Esophagus muscularis mucosa (tissue), 4 donors: ENCODE data around the gene F11. TPM values are rescaled to one million over a fixed set of nuclear protein-coding genes. Genes with fewer than 3 reads are reported as not detected.

Experiments
- DNase-seq: peaks from one replicate; pipeline ENCODE4 v3.0.0-alpha.2; 2017; ENCODE audit errors: extremely low spot score
- H3K27ac ChIP-seq, 4 donors: fragments of 200-600 bp; sonication (generic); replicated peaks in 1 of 4; 1 replicate in 3 of 4; 2 replicates in 1 of 4; pipeline ENCODE4 v1.5.1; 2016 to 2019; ENCODE audit warnings: mild to moderate bottlenecking in 1 of 4
- H3K27me3 ChIP-seq, 4 donors: fragments of 200-600 bp; sonication (generic); one replicate each; pipeline versions ENCODE4 v1.5.1 to v1.6.0; 2016 to 2019
- H3K36me3 ChIP-seq, 4 donors: fragments of 200-600 bp; sonication (generic); one replicate each; pipeline ENCODE4 v1.5.1; 2016 to 2019
- H3K4me1 ChIP-seq, 4 donors: fragments of 200-600 bp; sonication (generic); one replicate each; pipeline ENCODE4 v1.5.1; 2016 to 2019
- H3K4me3 ChIP-seq, 4 donors: fragments of 200-600 bp; sonication (generic); 1 replicate in 2 of 4; 2 replicates in 2 of 4; pipeline ENCODE4 v1.5.1; 2016 to 2019; ENCODE audit warnings: mild to moderate bottlenecking in 4 of 4, moderate library complexity in 1 of 4
- H3K9me3 ChIP-seq, 4 donors: fragments of 200-600 bp; sonication (generic); 1 replicate in 3 of 4; 2 replicates in 1 of 4; pipeline ENCODE4 v1.5.1; 2016 to 2019
- CTCF ChIP-seq, 3 experiments: fragments of 200-600 bp in 2 of 3; fragments of 450-650 bp in 1 of 3; sonication (generic) in 2 of 3; IDR thresholded peaks; one replicate each; pipeline ENCODE4 v1.5.1; 2017 to 2019; ENCODE audit warnings: antibody characterized with exemption in 3 of 3, mild to moderate bottlenecking in 2 of 3, moderate library complexity in 1 of 3
- EP300 ChIP-seq: sonication (generic); formaldehyde crosslinking; IDR thresholded peaks from one replicate; pipeline ENCODE4 v1.6.1; 2017; ENCODE audit warnings: antibody characterized with exemption
- POLR2A ChIP-seq: fragments of 450-650 bp; IDR thresholded peaks from one replicate; pipeline ENCODE4 v1.6.1; 2017; ENCODE audit warnings: antibody characterized with exemption, moderate library complexity, mild to moderate bottlenecking, low read depth
- POLR2AphosphoS5 ChIP-seq, 2 donors: sonication (generic); formaldehyde crosslinking; IDR thresholded peaks; one replicate each; pipeline ENCODE4 v1.6.1; 2017; ENCODE audit warnings: antibody characterized with exemption in 2 of 2
- WGBS: methylation state at CpG from one replicate; pipeline ENCODE4 v1.1.5; 2018; 5-methylcytosine and 5-hydroxymethylcytosine counted together
- intact Hi-C: fragments of 100-400 bp; cut with DNase I; formaldehyde crosslinking; loops from one replicate; pipeline ENCODE4 v1.15.1; 2023
- total RNA-seq, 4 donors: library from RNA; depleted of rRNA; stranded (reverse); fragments of >200 nt; gene quantifications; one replicate each; pipeline versions ENCODE4 v1.1.0 to v1.2.1, GENCODE V29; 2016

The F11 gene
- total RNA-seq, 4 donors from 2014 or later: not detected

- Histone ChIP-seq H3K4me3 (no peak overlapping the region), H3K36me3 (no peaks in the 10 kb centered on the region), H3K27ac (no peak overlapping the region), H3K27me3 (no peaks in the 10 kb centered on the region), H3K4me1 (no peaks in the 10 kb centered on the region), H3K9me3 (peaks cover 0 to 30% (median 15%) of the 10 kb centered on the region in 4 donors)
- WGBS: 98% methylated on average over 15 of the region's 15 CpGs
- TF ChIP-seq POLR2A (no peak), CTCF (IDR thresholded peaks at IDR 0.05) (no peak), POLR2AphosphoS5 (IDR thresholded peaks at IDR 0.05) (no peak), EP300 (no peak)
- intact Hi-C loops: no loop called here
- DNase-seq: no peak
Measured at GRCh38 chr4:186329372-186329771, 63.4 kb downstream of the F11 start.

GRCh38 chr4:186330368-186330767 is 64.4 kb downstream of the F11 start:
- H3K4me1 ChIP-seq: no peaks in the 10 kb centered on the region
- no peak for TF ChIP-seq POLR2AphosphoS5 (IDR thresholded peaks at IDR 0.05)
- TF ChIP-seq CTCF (IDR thresholded peaks at IDR 0.05): no peak
- TF ChIP-seq POLR2A: no peak
- TF ChIP-seq EP300: no peak
- H3K36me3 ChIP-seq: no peaks in the 10 kb centered on the region
- intact Hi-C loops: no loop called here
- H3K27ac ChIP-seq: no peak overlapping the region
- 90% methylated on average over 3 of the region's 3 CpGs for WGBS
- no peak overlapping the region for H3K4me3 ChIP-seq
- H3K9me3 ChIP-seq: peaks cover 0 to 30% (median 15%) of the 10 kb centered on the region in 4 donors
- no peak for DNase-seq
- H3K27me3 ChIP-seq: no peaks in the 10 kb centered on the region

GRCh38 chr4:186335793-186336192 is 69.8 kb downstream of the F11 start:
- intact Hi-C loops: no loop called here
- WGBS: 22% methylated on average over 1 of the region's 1 CpG
- Histone ChIP-seq H3K27me3 (no peaks in the 10 kb centered on the region), H3K9me3 (peaks cover 0 to 30% (median 15%) of the 10 kb centered on the region in 4 donors), H3K36me3 (no peaks in the 10 kb centered on the region), H3K27ac (no peak overlapping the region), H3K4me3 (no peak overlapping the region), H3K4me1 (no peaks in the 10 kb centered on the region)
- DNase-seq: no peak
- TF ChIP-seq POLR2A (no peak), CTCF (IDR thresholded peaks at IDR 0.05) (no peak), EP300 (no peak), POLR2AphosphoS5 (IDR thresholded peaks at IDR 0.05) (no peak)

Other genes starting within 250 kb of the F11 start
- 1 to 10 TPM; 2.5 to 7.0 (median 4.0) TPM for gene TLR3, start 197.0 kb upstream of the F11 start, total RNA-seq
- gene FAM149A, start 161.5 kb upstream of the F11 start, total RNA-seq: 10 to 100 TPM; 19.5 to 38.8 (median 33.6) TPM
- 10 to 100 TPM; 27.5 to 43.1 (median 35.5) TPM for gene CYP4V2, start 74.6 kb upstream of the F11 start, total RNA-seq
- gene KLKB1, start 38.7 kb upstream of the F11 start, total RNA-seq: 1 to 10 TPM in 1 of 4 donors, under 1 TPM in 3; 0.45 to 2.0 (median 0.83) TPM